GM18907 (cell line): ENCODE data around the gene NOL3.

Source experiments
- ATAC-seq: cut with Tn5 transposase; IDR thresholded peaks from one replicate; pipeline ENCODE4 v1.9.1; 2021; ENCODE audit warnings: mild to moderate bottlenecking, moderate library complexity; ENCODE audit not compliant: unreplicated experiment

Gene NOL3

DNA sequence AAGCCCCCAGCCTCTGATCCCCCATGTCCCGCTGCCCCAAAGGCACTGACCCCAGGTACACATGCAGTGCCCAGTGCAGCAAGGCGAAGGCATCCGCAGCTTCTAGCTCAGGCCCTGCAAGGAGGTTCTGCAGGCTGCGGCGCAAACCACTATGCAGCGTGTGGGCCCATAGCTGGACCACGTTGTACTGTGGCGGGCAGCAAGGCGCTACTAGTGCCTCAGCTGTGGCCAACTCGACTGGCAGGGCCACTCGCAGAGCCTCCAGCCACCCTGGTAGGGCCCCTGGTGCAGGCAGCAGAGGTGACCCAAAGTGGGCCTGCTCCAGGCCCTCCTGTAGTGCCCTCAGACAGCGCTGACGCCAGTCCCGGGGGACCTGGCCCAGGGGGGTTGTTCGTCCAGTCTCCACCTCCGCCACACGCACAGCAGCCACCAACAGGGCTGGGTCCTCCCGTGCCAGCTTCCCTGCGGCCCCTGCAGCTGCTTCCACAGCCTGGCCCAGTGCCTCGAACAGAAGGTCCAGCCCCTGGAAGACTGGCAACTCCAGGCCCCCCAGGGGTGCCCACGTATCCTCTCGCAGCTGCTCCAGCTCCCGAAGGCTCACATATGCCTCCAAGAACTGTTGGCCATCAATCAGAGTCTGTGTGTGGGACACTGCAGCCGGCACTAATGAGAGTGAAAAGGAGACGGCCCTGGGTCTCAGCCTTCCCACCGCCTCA is 17.0 kb downstream of the NOL3 start:
- ATAC-seq = no peak

DNA sequence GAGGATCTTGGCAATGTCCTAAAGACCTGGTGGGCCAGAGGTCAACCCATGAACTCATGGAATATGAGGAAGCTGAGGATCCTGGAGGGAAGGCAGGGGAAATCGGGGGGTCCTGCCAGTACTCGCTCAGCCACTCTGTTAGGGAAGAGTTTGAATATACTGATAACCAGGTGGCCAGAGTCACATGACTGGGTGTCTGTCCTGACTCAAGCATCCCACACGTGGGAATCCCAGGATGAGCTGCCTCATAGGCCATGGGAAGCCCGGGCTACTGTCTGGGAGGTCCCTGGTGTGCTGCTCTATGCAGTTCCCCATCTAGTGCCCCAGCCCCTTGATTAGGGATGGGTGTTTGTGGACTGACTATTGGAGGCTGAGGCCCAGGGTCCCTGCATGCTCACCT is 18.0 kb downstream of the NOL3 start:
- ATAC-seq = no peak

DNA sequence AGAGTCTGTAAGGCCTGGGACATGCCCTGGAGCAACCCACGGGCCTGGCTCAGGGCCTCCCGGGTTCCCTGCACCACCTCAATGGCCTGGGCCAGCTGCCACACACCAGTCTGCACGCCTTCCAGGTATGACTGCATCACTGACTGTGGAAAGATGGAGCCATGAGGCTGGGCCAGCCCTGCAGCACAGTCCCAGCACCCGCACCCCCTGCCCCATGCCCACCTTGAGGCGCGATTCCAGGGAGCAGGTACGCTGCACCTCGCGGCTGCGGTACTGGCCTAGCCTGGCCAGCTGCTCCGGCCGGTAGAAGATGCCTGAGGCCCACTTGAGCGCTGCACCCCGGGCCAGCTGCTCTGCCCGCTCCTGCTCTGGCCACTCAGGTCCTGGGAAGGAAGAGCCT is 18.5 kb downstream of the NOL3 start:
- ATAC-seq = no peak

DNA sequence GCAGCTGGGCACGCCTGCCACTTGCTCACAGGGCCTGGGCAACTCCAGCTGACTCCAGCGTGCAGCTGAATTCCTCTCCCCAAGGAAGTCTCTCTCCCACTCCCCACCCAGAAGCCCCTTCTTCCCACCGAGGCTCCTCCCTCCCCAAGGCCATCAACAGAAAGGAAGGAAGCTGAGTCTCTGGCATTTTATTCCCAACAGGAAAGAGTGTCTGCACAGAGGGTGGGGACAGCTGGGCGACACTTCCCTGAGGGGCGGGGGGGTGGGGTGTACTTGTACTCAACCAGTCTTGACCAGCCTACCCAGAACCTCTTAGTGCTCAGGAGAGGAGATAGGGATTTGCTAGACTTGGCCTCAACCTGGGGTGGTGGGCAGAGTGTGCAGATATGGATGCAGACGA is 19.7 kb downstream of the NOL3 start, which contains the start of gene EXOC3L1:
Gene EXOC3L1, minus strand, starts transcription at position 96 of the 400 bp plus-strand sequence. CDS start 460 bp downstream, outside the sequence.
- no peak for ATAC-seq

DNA sequence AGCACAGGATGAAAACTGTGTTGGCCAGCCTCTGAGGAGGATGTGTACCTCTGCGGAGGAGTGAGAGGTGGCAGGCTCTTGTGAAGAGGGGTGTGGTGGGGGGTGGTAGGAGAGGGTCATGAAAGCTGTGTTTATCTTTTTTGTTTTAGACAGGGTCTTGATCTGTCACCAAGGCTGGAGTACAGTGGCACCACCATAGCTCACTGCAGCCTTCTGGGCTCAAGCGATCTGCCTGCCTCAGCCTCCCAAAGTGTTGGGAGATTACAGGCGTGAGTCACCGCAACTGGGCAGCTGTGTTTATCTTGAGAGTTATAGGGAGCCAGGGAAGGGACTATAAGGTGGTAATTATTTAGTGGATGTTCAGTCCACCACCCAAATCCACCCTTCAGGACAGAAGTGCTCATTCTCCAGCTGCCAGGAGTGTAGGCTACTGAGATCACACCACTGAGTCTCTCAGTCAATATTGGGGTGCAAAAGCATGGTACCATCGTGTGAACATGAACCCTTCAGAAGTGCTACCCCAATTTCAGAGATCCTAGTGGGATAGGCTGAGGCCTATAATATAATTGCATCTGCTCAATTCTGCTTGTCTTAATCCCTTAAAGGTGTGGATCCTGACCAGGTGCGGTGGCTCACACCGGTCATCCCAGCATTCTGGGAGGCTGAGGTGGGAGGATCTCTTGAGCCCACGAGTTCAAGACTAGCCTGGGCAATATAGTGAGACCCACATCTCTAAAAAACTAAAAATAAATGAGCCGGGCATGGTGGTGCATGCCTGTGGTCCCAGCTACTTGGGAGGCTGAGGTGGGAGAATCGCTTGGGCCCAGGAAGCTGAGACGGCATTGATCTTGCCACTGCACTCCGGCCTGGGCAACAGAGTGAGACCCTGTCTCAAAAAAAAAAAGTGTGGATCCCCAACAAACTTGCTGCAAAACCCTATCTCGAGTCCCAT is 20.4 kb downstream of the NOL3 start:
- ATAC-seq = no peak

DNA sequence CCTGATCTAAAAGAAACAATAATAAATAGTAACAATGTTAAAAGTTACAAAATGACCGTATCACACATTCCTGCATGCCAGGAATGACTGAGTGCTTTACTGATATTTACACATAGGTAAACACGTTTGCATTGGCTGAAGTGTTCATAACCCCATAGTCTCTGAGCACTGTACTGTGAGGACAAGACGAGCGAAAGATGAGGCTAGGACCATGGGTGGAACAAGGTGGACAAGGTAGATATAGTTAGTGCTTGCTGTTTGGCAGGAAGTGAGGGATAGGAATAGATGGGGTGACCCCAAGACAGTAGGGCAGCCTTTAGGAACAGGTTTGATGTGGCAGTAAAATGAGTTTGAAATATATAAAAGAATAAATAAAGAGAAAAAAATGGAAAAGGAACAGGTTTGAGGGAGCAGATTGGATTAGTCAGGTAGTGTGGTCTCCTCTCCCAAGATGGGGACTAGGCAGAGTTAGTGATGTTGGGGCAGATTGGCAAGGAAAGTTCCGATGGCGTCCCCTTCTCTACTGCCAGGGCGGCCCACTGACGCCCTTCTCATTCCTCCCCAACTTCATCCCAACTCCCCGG is 21.2 kb downstream of the NOL3 start:
- ATAC-seq = no peak

DNA sequence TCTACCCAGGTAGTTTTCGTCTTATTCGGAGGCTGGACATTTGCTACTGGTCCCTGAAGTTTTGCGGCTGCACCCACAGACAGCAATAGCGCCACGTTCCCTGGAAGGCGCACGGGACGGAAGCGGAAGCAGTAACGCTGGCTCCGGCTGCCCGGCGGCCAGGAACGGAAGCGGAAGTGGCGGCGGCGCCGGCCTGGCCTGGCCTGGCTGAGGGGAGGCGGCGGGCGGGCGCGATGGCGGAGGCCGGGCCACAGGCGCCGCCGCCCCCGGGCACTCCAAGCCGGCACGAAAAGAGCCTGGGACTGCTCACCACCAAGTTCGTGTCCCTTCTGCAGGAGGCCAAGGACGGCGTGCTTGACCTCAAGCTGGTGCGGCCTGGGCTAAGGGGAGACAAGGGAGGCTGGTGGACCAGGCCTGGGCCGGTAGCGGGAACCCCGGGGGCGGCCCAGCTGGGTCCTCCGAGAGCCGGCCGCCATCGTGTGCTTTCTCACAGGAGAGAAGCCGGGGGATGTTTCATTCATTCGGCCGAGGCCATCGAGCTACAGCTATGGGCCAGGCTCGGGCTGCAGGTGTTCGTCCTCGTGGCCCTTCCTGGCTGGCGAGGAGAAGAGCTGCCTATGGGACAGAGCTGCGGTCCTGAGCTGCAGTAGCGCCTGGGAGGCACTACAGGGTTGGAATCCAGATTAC is 21.8 kb downstream of the NOL3 start, which contains the start of gene E2F4:
Gene E2F4, plus strand, starts transcription at position 161 of the 687 bp plus-strand sequence. Its CDS starts 73 bp downstream, at position 234.
- peak; percentile 84 for ATAC-seq

DNA sequence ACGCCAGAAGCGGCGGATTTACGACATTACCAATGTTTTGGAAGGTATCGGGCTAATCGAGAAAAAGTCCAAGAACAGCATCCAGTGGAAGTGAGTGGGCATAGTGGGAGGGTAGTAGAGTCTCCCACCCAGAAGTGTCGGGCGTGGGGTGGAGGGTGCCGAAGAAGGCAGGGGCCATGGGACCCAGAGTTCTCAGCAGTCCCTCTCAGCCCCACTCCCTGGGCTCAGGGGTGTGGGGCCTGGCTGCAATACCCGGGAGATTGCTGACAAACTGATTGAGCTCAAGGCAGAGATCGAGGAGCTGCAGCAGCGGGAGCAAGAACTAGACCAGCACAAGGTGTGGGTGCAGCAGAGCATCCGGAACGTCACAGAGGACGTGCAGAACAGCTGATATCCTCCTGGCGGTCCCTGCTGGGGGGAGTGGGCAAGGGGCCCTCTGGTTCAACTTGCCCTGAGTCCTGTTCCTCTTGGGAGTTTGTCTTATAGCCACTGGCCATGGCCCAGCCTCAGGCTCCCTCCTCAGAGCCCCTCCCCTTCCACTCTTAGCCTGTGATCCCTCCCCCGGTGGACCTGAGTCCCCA is 22.5 kb downstream of the NOL3 start:
- no peak for ATAC-seq

DNA sequence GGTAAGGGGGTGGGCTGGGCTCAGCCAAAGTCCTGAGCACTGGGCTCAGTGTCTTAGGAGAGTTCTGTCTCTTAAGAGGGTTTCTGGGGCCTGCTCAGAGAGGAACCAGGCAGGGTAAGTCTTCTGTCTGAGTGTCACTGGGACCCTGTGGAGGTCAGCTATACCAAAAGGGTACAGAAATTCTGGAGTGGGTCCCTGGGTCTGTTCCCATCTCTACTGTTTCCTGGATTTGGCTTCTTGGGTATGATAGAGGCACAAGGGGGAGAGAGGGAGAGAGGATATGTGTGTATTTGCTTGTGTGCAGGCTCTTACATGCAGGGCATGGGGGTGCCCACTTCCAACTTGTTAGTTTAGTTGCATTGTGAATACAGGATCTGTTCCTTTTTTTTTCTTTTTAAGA is 23.2 kb downstream of the NOL3 start:
- ATAC-seq = no peak

DNA sequence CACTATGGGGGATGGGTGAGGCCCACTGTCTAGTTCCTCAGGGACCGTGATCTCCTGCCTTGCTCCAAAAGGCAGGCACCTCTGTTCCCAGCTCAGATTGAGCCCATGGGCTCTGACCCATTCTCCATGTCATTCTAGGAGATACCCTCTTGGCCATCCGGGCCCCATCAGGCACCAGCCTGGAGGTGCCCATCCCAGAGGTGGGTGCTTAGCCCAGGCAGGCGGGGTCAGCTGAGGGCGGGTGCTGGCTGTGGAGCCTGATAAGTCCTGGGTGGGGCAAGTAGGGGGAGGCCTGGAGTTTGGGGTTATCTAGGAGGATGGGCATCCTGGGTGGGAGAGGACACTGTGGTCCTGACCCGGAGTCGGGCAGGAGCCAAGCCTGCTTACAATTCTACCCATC is 23.9 kb downstream of the NOL3 start:
- ATAC-seq = no peak

DNA sequence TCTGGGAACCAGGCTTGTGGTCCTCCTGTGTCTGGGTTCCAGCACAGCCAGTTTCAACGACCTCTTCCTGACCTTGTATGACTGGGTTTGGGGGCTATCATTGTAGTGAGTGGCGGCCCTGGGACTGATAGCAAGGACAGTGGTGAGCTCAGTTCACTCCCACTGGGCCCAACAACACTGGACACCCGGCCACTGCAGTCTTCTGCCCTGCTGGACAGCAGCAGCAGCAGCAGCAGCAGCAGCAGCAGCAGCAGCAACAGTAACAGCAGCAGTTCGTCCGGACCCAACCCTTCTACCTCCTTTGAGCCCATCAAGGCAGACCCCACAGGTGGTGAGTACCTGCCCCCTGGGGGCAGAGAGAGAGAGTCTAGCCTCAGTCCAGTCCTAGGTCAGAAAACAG is 25.3 kb downstream of the NOL3 start:
- ATAC-seq = no peak

DNA sequence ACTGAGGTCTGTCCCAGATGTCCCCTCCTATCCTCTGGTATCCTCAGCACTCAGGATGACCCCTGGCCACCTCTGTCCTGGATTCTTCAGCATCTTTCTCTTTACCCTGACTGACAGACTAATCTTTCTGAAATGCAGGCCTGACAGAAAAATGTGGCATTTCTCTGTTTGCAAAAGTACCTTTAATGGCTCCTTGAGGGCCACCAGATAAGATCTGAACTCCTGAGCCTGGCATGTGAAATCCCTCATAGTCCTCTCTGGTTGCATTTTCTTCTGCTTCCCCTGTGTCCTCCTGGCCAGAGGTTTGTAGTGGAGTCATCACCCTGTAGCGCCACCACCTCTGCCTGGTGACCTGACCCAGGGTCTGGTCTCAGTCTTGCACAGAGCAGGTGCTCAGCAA is 26.5 kb downstream of the NOL3 start:
- no peak for ATAC-seq

DNA sequence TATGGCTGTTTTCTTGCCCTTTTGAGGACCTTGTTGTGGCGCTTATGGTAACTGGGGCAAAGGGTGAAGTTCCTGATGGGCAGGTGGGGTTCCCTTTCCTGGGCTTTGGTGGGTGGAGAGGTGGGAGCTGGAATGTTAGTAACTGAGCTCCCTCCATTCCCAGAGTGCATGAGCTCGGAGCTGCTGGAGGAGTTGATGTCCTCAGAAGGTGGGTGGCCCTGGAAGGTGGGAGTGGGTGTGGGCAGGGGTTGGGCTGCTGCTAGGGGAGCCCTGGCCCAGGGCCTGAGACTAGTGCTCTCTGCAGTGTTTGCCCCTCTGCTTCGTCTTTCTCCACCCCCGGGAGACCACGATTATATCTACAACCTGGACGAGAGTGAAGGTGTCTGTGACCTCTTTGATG is 27.4 kb downstream of the NOL3 start:
- no peak for ATAC-seq

DNA sequence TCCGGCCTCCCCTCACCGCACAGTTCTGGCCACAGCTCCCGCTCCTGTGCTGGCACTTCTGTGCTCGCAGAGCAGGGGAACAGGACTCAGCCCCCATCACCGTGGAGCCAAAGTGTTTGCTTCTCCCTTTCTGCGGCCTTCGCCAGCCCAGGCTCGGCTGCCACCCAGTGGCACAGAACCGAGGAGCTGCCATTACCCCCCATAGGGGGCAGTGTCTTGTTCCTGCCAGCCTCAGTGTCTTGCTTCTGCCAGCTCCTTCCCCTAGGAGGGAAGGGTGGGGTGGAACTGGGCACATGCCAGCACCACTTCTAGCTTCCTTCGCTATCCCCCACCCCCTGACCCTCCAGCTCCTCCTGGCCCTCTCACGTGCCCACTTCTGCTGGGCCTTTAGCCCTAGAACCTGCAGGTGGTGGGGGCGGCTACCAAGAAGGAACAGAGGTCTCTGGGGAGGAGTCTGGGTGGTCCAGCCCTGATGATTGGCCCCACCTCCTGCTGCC is 27.9 kb downstream of the NOL3 start:
- no peak for ATAC-seq

DNA sequence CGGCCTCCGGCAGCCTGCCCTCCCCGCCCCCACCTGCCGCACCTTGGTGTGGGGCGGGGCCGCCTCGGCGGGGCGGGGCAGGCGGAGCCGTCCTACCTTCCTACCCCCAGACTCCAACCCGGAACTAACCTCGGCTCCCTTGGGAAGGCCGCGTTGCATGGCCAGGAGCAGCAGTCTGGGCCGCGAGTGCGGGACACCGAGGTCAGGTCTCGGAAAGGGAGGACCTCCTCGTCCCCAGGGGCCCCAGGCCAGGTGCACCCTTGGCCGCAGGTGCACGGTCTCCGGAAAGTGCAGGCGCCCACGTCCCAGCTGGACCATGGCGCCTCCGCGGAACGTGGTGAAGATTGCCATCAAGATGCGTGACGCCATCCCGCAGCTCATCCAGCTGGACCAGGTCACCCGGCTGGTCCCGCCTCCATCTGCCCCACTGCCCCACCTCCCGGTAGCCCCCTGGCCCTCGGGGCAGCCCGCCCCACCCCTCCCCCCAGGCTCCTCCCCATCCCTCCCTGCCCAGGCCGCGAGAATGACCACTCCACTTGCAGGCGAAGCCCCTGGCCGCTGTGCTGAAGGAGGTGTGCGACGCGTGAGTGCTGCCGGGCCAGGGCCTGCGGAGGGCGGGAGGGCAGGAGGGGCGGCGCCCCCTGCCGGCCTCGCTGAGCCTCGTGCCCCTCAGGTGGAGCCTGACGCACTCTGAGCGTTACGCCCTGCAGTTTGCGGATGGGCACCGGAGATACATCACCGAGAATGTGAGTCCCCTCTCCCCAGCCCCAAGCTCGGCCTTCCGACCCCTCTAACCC is 28.9 kb downstream of the NOL3 start, which contains the start of gene ELMO3:
Gene ELMO3, plus strand, starts transcription at position 121 of the 797 bp plus-strand sequence. Its CDS starts 196 bp downstream, at position 317.
- no peak for ATAC-seq

DNA sequence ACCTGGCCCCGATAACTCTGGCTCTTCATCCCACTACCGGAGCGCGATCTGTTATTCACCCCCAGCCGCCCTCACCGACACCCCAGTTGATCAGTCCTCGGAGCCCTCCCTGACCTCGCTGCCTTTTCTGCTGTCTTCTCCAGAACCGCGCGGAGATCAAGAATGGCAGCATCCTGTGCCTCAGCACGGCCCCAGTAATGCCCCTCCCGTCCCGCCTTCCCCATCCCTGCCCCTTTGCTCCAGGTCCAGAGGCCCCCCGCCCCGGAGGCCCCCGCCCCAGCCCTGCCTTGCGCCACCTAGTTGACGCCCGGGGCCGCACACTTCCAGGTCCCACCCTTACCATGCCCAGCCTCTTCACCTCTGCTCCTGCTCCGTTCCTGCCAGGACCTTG is 29.5 kb downstream of the NOL3 start:
- ATAC-seq = no peak

DNA sequence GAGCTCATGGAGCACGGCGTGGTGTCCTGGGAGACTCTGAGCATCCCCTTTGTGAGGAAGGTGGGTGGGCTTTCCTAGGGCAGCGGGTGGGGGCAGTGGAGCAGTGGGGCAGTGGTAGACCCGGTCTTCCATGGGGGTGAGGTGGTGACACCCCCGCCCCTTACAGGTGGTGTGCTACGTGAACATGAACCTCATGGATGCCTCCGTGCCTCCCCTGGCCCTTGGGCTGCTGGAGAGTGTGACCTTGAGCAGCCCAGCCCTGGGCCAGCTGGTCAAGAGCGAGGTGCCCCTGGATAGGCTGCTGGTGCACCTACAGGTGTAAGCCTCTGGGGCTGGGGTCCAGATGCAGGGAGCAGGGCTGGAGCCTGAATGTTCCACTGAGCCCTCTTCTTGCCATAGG is 30.2 kb downstream of the NOL3 start:
- ATAC-seq = no peak

DNA sequence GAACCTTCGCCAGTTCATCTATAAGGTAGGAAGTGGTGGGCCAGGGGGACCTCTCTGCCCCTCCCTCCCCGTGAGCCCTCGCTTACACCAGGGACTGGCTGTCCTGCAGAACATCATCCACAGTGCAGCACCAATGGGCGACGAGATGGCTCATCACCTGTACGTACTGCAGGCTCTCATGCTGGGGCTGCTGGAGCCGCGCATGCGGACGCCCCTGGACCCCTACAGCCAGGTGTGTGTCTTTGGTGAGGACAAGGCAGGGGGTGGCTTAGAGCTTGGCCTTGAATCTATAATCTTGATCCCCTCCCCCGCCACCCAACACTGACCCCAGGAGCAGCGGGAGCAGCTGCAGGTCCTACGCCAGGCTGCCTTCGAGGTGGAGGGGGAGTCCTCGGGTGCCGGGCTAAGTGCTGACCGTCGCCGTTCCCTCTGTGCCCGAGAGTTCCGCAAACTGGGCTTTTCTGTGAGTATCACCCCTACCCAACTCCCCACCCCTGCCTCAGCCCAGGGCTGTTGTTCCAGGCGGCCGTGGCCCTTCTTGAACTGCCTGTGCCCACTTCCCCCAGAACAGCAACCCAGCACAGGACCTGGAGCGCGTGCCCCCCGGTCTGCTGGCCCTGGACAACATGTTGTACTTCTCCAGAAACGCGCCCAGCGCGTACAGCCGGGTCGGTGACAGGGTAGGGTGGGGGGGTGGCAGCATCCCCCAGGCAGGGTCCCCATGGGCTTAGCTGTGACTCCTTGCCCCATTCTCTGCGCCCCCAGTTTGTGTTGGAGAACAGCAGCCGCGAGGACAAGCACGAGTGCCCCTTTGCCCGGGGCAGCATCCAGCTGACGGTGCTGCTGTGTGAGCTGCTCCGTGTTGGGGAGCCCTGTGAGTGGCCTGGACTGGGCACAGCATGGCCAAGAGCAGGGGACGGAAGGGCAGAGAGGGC is 31.3 kb downstream of the NOL3 start:
- no peak for ATAC-seq
